SKM-1 treated with dmso at 0.1 percent for 144 hours (cell line): Measurements from ENCODE around the gene TAPT1.

Experiments used
- DNase-seq: peaks from one replicate; lab custom pipeline; 2025; ENCODE audit not compliant: unreplicated experiment; lab: John Stamatoyannopoulos, UW

Gene TAPT1

GRCh38 chr4:16250661-16251365, 24.5 kb upstream of the TAPT1 start:
- DNase-seq: no peak

GRCh38 chr4:16248605-16249004, 22.3 kb upstream of the TAPT1 start:
- DNase-seq: no peak

- DNase-seq: no peak
Observed at GRCh38 chr4:16245241-16245640, 19.0 kb upstream of the TAPT1 start.

GRCh38 chr4:16243285-16243684, 17.0 kb upstream of the TAPT1 start:
- DNase-seq: no peak

GRCh38 chr4:16240300-16240699, 14.0 kb upstream of the TAPT1 start:
- no peak for DNase-seq

- no peak for DNase-seq
Observed at GRCh38 chr4:16239086-16239485, 12.8 kb upstream of the TAPT1 start.

GRCh38 chr4:16238327-16238726, 12.1 kb upstream of the TAPT1 start:
- DNase-seq: no peak

- DNase-seq: peak; percentile 96
Observed at GRCh38 chr4:16237715-16238114, 11.4 kb upstream of the TAPT1 start.

- DNase-seq: no peak
Observed at GRCh38 chr4:16236402-16237023, 10.2 kb upstream of the TAPT1 start.

- DNase-seq: no peak
Observed at GRCh38 chr4:16235209-16235608, 8.9 kb upstream of the TAPT1 start.

GRCh38 chr4:16233569-16234177, 7.4 kb upstream of the TAPT1 start:
- DNase-seq: no peak

- no peak for DNase-seq
Observed at GRCh38 chr4:16231570-16232245, 5.4 kb upstream of the TAPT1 start.

- DNase-seq: no peak
Observed at GRCh38 chr4:16230308-16230707, 4.0 kb upstream of the TAPT1 start.

- no peak for DNase-seq
Observed at GRCh38 chr4:16229604-16230003, 3.3 kb upstream of the TAPT1 start.

GRCh38 chr4:16227462-16227868, 1.2 kb upstream of the TAPT1 start:
- DNase-seq: no peak

- DNase-seq: no peak
Observed at GRCh38 chr4:16226816-16227461, 668 bp upstream of the TAPT1 start.

GRCh38 chr4:16225167-16225862, 956 bp downstream of the TAPT1 start:
- DNase-seq: no peak

GRCh38 chr4:16224264-16225166, 1.8 kb downstream of the TAPT1 start:
- DNase-seq: no peak

GRCh38 chr4:16222957-16223527, 3.2 kb downstream of the TAPT1 start:
- DNase-seq: no peak
